Stimulated activated CD4-positive, alpha-beta T cell treated with anti-CD3 and anti-CD28 coated beads, Interleukin-1b, Interleukin-23, amount 100 ng/mL, for 48 hours (primary cell): ENCODE data around the gene ARMC6.

Source experiments
- DNase-seq: peaks from one replicate; pipeline ENCODE4 v3.0.0-alpha.2; 2020

The ARMC6 gene

DNA sequence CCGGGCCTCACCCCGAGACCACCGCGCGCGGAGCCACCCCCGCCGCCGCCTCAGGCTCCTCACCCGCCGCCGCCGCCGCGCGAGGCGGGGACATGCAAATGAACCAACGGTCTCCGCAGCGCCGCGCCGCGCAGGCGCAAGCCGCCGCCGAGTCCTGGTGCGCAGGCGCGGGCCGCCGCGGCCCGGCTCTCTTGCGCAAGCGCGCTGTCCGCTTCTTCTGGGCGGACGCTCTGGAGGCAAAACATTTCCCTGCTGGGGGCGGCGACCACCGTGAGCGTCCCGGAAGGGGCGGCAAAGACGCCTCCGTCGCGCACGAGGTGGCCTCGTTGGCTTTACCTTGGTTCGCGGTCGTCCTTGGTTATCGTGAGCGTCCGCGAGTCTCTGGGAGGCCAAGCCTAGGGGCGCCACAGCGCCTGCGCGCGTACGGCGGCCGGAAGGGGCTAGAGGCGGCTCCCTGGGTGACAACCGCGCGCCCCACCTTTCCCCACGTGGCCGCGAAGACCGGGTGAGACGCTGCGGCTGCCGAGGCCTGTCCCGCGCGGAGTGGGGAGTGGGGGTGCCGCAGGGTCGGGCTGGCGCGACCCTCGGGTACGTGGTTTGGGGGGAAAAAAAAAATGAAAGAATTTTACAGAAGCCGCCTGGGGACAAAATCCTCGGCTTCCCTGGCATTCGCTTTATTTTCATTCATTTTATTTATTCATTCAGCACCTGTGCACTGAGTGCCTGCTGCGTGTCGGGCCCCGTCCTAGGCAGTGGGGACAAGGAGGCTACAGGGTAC, at the start of gene ARMC6, which contains the start of gene SUGP2:
ARMC6 (plus strand) TSS at position 178 of the 778 bp plus-strand sequence. CDS start 607 bp downstream, outside the sequence.
SUGP2 (minus strand) TSS at position 92 of the 778 bp plus-strand sequence. CDS start 2,446 bp downstream, outside the sequence.
- peak; percentile 89 for DNase-seq

DNA sequence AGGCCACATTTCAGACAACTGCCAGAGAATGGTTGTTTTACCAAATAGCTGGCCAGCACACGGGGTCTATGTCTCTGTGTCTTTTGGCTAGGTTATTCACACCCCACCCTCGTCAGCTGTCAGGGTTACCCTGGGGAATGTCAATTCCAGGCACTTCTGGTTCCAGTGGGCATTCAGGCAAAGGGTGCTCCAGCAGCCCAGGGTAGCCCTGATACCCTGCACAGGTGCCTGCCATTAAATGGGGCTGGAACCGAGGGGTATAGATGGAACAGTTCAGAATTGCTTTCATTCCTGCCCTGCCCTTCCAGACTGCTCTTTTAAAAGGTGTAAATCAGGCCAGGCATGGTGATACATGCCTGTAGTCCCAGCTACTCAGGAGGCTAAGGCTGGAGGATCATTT, 49.2 kb upstream of the ARMC6 start:
- no peak for DNase-seq

GRCh38 chr19:18985257-18985656, 48.1 kb upstream of the ARMC6 start:
- no peak for DNase-seq

DNA sequence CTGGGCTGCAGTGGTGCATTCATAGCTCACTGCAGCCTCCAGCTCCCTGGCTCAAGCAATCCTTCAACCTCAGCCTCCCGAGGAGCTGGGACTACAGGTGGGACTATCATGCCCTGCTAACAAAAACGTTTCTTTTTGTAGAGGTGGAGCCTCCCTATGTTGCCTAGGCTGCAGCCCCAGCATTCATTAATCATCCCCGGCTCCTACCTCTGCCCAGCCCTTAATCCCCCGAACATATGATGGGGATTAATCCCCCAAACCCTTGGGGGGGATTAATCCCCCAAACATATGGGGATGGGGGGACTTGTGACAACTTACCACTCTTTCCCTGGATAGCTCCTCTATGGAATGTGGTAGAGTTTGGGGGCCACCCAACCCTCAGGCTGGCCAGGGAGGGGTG, 45.9 kb upstream of the ARMC6 start:
- DNase-seq: no peak

- DNase-seq: no peak
Observed at GRCh38 chr19:18989316-18989715, 44.1 kb upstream of the ARMC6 start.

DNA sequence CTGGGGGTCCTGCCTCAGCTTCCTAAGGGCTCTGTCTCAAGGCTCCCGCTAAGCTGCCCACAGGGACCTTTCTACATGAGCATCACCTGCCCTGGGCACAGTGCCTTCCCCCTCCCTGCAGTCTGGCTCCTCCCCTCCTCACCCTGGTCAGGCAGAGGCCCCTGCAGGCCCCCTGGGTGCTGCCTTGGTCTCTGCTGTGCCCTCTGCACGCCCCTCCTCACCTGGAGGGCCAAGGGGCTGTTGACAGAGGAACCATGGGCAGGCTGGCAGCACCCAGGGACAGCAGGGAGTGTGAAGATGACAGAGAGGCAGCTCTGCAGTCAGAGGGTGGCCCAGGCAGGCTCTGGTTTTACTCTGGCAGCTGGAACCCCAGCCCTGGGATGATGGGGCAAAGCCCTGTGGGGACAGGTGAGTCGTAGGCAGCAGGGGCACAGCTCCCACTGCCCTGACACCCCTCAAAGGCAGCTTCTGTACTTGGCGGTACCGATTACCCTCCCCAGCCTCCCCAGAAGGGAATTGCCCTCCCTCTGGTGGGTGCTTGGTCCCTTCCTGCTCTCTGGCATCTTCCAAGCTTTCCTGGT, 43.2 kb upstream of the ARMC6 start:
- no peak for DNase-seq

- no peak for DNase-seq
Observed at GRCh38 chr19:18991006-18991405, 42.4 kb upstream of the ARMC6 start.

DNA sequence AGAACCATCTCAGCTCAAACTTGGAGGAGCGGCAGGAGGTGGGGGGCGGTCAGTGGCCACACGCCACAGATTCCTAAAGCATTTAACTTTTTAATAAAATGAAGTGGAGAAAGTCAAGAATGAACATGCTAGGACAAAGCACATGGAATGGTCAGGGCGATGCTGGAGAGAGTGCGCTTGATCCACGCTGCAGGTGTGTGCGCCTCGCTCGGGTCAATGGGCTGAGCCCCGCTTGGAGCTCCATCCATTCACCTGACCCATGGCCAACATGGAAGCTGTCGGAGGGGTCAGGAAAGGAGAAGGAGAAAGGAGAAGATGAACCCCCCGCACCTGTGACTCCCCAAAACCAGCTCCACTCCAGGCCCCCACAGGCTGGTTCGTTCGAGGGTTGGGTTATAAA, 41.9 kb upstream of the ARMC6 start:
- DNase-seq: no peak

DNA sequence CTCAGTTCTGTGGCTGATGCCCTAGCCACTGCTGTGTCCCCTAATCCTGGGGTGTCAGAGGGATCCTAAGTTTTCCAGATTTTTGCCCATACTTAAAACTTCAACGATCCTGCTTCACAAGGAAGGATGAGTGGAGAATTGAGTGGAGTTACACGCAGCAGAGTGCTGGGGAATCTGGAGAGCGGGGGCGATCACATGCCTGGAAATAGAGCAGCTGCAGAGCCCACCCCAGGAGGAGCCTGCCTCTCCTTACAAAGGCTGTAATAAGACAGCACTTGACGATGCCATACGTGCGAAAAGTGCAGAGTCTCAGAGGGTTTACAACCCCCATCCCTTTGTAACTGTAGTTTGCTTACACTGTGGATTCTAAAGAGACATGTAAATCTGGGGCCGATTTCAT, 40.7 kb upstream of the ARMC6 start:
- DNase-seq: no peak

DNA sequence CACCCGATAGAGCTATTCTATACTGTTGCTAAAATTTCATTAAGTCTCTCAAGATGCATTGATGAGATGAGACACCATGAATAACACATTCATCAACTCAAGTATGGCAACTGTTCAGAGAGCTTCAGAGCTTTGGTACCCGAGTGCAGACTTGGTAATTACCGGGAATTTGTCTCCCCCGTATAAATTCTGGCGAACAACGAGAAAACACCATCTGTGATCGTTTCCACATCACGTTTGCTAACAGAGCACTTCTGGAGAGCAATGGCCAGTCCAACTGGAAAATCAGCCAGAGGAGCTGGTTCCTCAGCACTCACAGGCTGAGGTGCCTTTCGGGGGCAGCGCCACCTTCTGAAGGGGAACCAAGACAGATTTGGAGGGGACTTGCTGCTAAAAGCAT, 40.3 kb upstream of the ARMC6 start:
- no peak for DNase-seq

- DNase-seq: peak; percentile 13
Observed at GRCh38 chr19:18995804-18996241, 37.6 kb upstream of the ARMC6 start.

DNA sequence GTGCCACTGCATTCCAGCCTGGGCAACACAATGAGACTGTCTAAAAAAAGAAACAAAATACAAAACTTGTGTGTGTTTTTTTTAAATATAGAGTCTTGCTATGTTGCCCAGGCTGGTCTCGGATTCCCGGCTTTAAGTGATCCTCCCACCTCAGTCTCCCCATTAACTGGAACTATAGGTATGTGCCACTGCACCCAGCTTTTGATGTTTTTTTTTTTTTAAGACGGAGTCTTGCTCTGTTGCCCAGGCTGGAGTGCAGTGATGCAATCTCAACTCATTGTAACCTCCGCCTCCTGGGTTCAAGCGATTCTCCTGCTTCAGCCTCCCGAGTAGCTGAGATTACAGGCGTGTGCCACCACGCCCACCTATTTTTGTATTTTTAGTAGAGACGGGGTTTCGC, 37.1 kb upstream of the ARMC6 start:
- no peak for DNase-seq

GRCh38 chr19:18996796-18997394, 36.5 kb upstream of the ARMC6 start:
- DNase-seq: no peak

GRCh38 chr19:18998276-18998675, 35.1 kb upstream of the ARMC6 start:
- DNase-seq: no peak

DNA sequence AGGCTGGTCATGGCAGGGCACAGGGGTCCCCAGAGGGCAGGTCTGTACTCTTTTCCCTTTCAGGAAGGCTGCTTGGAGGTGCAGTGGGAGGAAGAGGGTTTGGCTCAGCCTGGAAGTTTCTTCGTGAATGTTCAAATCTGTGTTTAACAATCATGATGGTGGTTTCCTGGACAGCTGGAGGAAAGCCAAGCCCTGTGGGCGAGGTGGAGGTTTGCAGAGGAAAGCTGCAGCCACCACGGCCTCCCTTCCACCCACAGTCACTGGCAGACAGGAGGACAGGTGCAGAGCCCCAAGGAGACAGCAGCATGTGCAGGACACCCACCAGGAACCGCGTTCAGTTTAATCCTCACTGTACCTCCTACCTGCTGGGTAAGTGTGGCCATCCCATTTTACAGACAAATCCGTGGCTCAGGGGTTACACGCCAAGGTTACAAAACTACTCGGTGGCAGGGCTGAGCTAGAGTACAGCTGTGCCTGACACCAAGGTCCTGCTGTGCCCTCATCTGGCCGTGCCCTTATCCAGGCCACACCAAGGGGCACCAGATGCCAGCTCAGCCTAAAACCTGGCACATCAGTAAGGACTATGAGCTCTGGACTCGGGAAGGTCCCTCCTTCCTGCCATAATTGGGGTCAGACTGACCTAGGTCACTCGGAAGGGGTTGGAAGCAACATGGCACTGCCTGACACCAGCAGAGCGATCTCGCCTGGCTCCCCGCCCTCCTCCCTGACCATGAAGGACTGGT, 34.2 kb upstream of the ARMC6 start:
- DNase-seq: no peak

GRCh38 chr19:18999896-19000620, 33.3 kb upstream of the ARMC6 start:
- DNase-seq: no peak

GRCh38 chr19:19004144-19004543, 29.3 kb upstream of the ARMC6 start:
- no peak for DNase-seq

- DNase-seq: no peak
Observed at GRCh38 chr19:19006213-19006612, 27.2 kb upstream of the ARMC6 start.

- DNase-seq: no peak
Observed at GRCh38 chr19:19009951-19010350, 23.5 kb upstream of the ARMC6 start.

- no peak for DNase-seq
Observed at GRCh38 chr19:19010551-19010950, 22.9 kb upstream of the ARMC6 start.

GRCh38 chr19:19021115-19021514, 12.3 kb upstream of the ARMC6 start:
- no peak for DNase-seq

DNA sequence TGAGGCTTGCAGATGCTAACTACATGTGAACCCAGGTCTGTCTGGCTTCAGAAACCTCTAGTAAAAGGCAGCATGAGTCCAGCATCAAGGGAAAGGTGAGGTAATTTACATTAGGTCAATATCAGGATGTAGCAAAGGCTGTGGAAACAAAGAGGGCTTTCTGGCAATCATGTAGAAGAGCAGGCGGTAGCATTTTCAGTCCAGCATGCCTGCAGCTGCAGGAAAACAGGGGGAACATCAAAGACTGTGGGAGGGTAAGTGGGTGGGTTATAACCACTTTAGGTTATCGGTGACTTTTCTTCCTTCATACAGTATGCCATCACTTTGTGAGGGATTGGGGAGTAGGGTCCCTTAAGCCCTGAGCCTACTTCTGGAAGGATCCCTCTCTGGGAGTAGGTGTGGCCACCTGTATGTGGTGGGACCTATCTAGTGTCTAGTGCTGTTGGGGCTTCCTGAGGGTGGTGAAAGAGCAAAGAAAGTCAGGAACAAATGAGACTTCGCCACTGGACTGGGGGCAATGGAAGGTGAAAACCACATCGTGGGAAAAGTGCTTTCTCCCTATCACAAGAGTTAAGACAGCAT, 10.9 kb upstream of the ARMC6 start:
- DNase-seq: no peak
